Ovary (tissue), 10 donors: Measurements from ENCODE around the gene CREB3L1. TPM values are rescaled to one million over a fixed set of nuclear protein-coding genes. Genes with fewer than 3 reads are reported as not detected.
A peak's percentile ranks its signal among the peaks of the same experiment; 100 is the strongest.

Experiments
- DNase-seq, 5 donors: peaks; one replicate each; pipeline ENCODE4 v3.0.0-alpha.2; 2019 to 2020
- H3K27ac ChIP-seq, 2 donors: fragments of 200-600 bp; one replicate each; pipeline versions ENCODE4 v1.5.1 to v1.8.0; 2019 to 2022
- H3K27me3 ChIP-seq: fragments of 200-600 bp; one replicate; pipeline ENCODE4 v1.8.0; 2022
- H3K36me3 ChIP-seq: fragments of 200-600 bp; sonication (generic); one replicate; pipeline ENCODE4 v1.5.1; 2019
- H3K4me1 ChIP-seq: one replicate; pipeline ENCODE4 v1.8.1; 2013; ENCODE audit warnings: mild to moderate bottlenecking, moderate library complexity; ENCODE audit not compliant: insufficient read depth
- H3K4me3 ChIP-seq: fragments of 200-600 bp; sonication (generic); one replicate; pipeline ENCODE4 v1.5.1; 2017
- H3K9me3 ChIP-seq, 2 donors: fragments of 200-600 bp in 1 of 2; sonication (generic) in 1 of 2; one replicate each; pipeline versions ENCODE4 v1.5.1 to v1.8.1; 2013 to 2019; ENCODE audit warnings: mild to moderate bottlenecking in 1 of 2, moderate library complexity in 1 of 2
- EP300 ChIP-seq: sonication (generic); formaldehyde crosslinking; IDR thresholded peaks from one replicate; pipeline ENCODE4 v1.6.1; 2017; ENCODE audit warnings: antibody characterized with exemption
- POLR2A ChIP-seq: fragments of 450-650 bp; IDR thresholded peaks from one replicate; pipeline ENCODE4 v1.6.1; 2017; ENCODE audit warnings: antibody characterized with exemption, mild to moderate bottlenecking, moderate library complexity
- WGBS, 3 donors: extraction: QIAGEN DNeasy Blood & Tissue Kit in 1 of 3; methylation state at CpG; one replicate each; pipeline versions ENCODE4 v1.1.5 to v1.1.7; 2013 to 2017; 5-methylcytosine and 5-hydroxymethylcytosine counted together
- intact Hi-C, 4 donors: fragments of 100-400 bp; cut with DNase I; formaldehyde crosslinking; loops; one replicate each; pipeline versions ENCODE4 v1.11.0 to v1.15.1; 2022 to 2023
- long read RNA-seq, 3 donors: library from polyadenylated mRNA in 2 of 3; unstranded in 2 of 3; transcript quantifications; one replicate each; pipeline ENCODE4 v2.0.0 and lab custom pipeline, GENCODE V29; 2021 to 2026
- polyA plus RNA-seq, 2 donors: library from polyadenylated mRNA; stranded (reverse); fragments of 200-250 nt in 1 of 2; fragments of 350-450 nt in 1 of 2; fragmentation: Illumina TruSeq in 1 of 2; extraction: RNeasy Lipid Tissue Mini Kit (QIAGEN cat#74804) in 1 of 2; gene quantifications; one replicate each; pipeline ENCODE4 v1.2.3, GENCODE V29; 2013 to 2014
- total RNA-seq, 7 donors: library from RNA; depleted of rRNA in 2 of 7; stranded (reverse); fragments of >200 nt in 2 of 7; fragmentation: NEBNext Ultra II Directional in 3 of 7; extraction: Animal tissue kit (Norgen Biotek cat#: 25700) in 3 of 7; gene quantifications; one replicate each; pipeline versions ENCODE4 v1.1.0 to v1.2.4, GENCODE V29; 2016 to 2023
- TF ChIP-seq, protein P1 (sequence below), 3 donors: fragments of 450-650 bp in 2 of 3; fragments of 200-600 bp in 1 of 3; IDR thresholded peaks; one replicate each; pipeline versions ENCODE4 v1.5.1 to v1.8.0; 2016 to 2022; ENCODE audit warnings: antibody characterized with exemption in 3 of 3, mild to moderate bottlenecking in 1 of 3
- donor health status: DM: no; HTN: no; CAD: no; lungs with moderate emphysema.
- donor health status: DM: no; HTN: no; CAD: no.
- donor health status: Bipolar disorder and iron deficiency.
- donor health status: DM: yes; HTN: yes; CAD: no.
- donor health status: DM: no; HTN: no; CAD: no.
- donor health status: DM: yes; HTN: yes; CAD: no.

The CREB3L1 gene
- 10 to 100 TPM in 3 of 7 donors, 1 to 10 TPM in 4; 1.7 to 63.0 (median 5.2) TPM for total RNA-seq
- 10 to 100 TPM in 1 of 2 donors, 1 to 10 TPM in 1; 7.5 to 25.9 TPM for polyA plus RNA-seq
- long read RNA-seq, donor 1, partial matches to known transcripts: 2 of 5 reads
- long read RNA-seq, donor 1, other reads (novel, unspliced or antisense): 3 of 5 reads
- long read RNA-seq, donor 2, partial matches to known transcripts: 0 of 4 reads
- long read RNA-seq, donor 2, other reads (novel, unspliced or antisense): 0 of 4 reads
- long read RNA-seq, donor 3, transcript CREB3L1-206 (12 exons, 2,687 nt): major isoform, 18 of 28 reads
- long read RNA-seq, donor 3, partial matches to known transcripts: 4 of 28 reads
- long read RNA-seq, donor 3, other reads (novel, unspliced or antisense): 5 of 28 reads

- Histone ChIP-seq H3K27me3 (no peaks in the 10 kb centered on the region), H3K9me3 (no peaks in the 10 kb centered on the region), H3K4me3 (peak within 1 kb of the TSS; percentile 59), H3K36me3 (no peaks in the 10 kb centered on the region), H3K4me1 (peaks cover 27% of the 10 kb centered on the region), H3K27ac (peak within 1 kb of the TSS in 1 of 2 donors; percentile 39)
- 0 to 1% (median 1%) methylated on average over 27 to 61 of the region's 61 CpGs for WGBS, 3 donors
- TF ChIP-seq POLR2A: no peak
- no peak for TF ChIP-seq EP300
- TF ChIP-seq, protein P1, sequence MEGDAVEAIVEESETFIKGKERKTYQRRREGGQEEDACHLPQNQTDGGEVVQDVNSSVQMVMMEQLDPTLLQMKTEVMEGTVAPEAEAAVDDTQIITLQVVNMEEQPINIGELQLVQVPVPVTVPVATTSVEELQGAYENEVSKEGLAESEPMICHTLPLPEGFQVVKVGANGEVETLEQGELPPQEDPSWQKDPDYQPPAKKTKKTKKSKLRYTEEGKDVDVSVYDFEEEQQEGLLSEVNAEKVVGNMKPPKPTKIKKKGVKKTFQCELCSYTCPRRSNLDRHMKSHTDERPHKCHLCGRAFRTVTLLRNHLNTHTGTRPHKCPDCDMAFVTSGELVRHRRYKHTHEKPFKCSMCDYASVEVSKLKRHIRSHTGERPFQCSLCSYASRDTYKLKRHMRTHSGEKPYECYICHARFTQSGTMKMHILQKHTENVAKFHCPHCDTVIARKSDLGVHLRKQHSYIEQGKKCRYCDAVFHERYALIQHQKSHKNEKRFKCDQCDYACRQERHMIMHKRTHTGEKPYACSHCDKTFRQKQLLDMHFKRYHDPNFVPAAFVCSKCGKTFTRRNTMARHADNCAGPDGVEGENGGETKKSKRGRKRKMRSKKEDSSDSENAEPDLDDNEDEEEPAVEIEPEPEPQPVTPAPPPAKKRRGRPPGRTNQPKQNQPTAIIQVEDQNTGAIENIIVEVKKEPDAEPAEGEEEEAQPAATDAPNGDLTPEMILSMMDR (IDR thresholded peaks at IDR 0.05): no peak
- intact Hi-C loops: no loop called here
- DNase-seq: peak; percentile 44 to 72 (median 59)
Observed at GRCh38 chr11:46277622-46278386, at the start of gene CREB3L1. Gene CREB3L1 (plus strand): TSS chr11:46277662. CDS start chr11:46278112, 450 bp downstream.

GRCh38 chr11:46229230-46229629 lies 48.2 kb upstream of the CREB3L1 start:
- TF ChIP-seq, protein P1 (IDR thresholded peaks at IDR 0.05): no peak
- TF ChIP-seq EP300 (no peak), POLR2A (no peak)
- WGBS, 3 donors: 89 to 93% (median 91%) methylated on average over 13 of the region's 13 CpGs
- DNase-seq: no peak
- Histone ChIP-seq H3K4me3 (no peak overlapping the region), H3K27me3 (no peaks in the 10 kb centered on the region), H3K36me3 (no peaks in the 10 kb centered on the region), H3K4me1 (no peaks in the 10 kb centered on the region), H3K9me3 (no peaks in the 10 kb centered on the region), H3K27ac (no peak overlapping the region)
- intact Hi-C loops: loop anchor here in 1 of 4 donors (10.0 kb wide), 1 partner anchor 876 kb away; no protein-coding TSS in a partner anchor

GRCh38 chr11:46234311-46234710 lies 43.2 kb upstream of the CREB3L1 start:
- no peak for TF ChIP-seq POLR2A
- TF ChIP-seq, protein P1 (IDR thresholded peaks at IDR 0.05): no peak
- TF ChIP-seq EP300: no peak
- intact Hi-C loops: loop anchor here in 2 of 4 donors (10.0 kb wide), 2 partner anchors 110 to 270 kb away; partner anchors contain the start of gene PHF21A (in 1 of the 2)
- Histone ChIP-seq H3K27ac (no peak overlapping the region), H3K4me1 (peaks cover 2% of the 10 kb centered on the region), H3K9me3 (no peaks in the 10 kb centered on the region), H3K4me3 (no peak overlapping the region), H3K27me3 (no peaks in the 10 kb centered on the region), H3K36me3 (no peaks in the 10 kb centered on the region)
- WGBS, 3 donors: 62 to 70% (median 67%) methylated on average over 12 of the region's 12 CpGs
- DNase-seq: no peak

- H3K9me3 ChIP-seq: no peaks in the 10 kb centered on the region
- H3K27ac ChIP-seq: no peak overlapping the region
- WGBS, 3 donors: 48 to 66% (median 62%) methylated on average over 1 of the region's 1 CpG
- no peak for DNase-seq
- H3K4me3 ChIP-seq: no peak overlapping the region
- H3K27me3 ChIP-seq: no peaks in the 10 kb centered on the region
- TF ChIP-seq EP300 (no peak), POLR2A (no peak)
- TF ChIP-seq, protein P1 (IDR thresholded peaks at IDR 0.05): no peak
- intact Hi-C loops: loop anchor here in 2 of 4 donors (10.0 kb wide), 2 partner anchors 111 to 271 kb away; partner anchors contain the start of gene PHF21A (in 1 of the 2)
- no peaks in the 10 kb centered on the region for H3K36me3 ChIP-seq
- peaks cover 2% of the 10 kb centered on the region for H3K4me1 ChIP-seq
Observed at GRCh38 chr11:46235777-46236688, 41.4 kb upstream of the CREB3L1 start.
